ENCODE data around the gene DLG5. TPM values are rescaled to one million over a fixed set of nuclear protein-coding genes. Genes with fewer than 3 reads are reported as not detected.

Gene DLG5
- total RNA-seq, 1 donor from 2014 or later: 58.4 TPM

- DNase-seq (ENCODE audit: low read depth) (no peak), FAIRE-seq (no peak)
- Mint-ChIP-seq H3K27ac (ENCODE audit: unreplicated experiment) (peak overlapping the region; percentile 54), H3K4me1 (ENCODE audit: low read depth, unreplicated experiment) (peaks cover 6% of the 10 kb centered on the region), H3K27me3 (ENCODE audit: low read depth, unreplicated experiment) (no peaks in the 10 kb centered on the region), H3K36me3 (ENCODE audit: low read depth, unreplicated experiment) (peaks cover 5% of the 10 kb centered on the region), H3K9me3 (ENCODE audit: unreplicated experiment) (no peaks in the 10 kb centered on the region), H3K4me3 (ENCODE audit: unreplicated experiment) (no peak overlapping the region)
- Histone ChIP-seq H3K9me3 (ENCODE audit: insufficient read depth, low read depth, low read length) (no peaks in the 10 kb centered on the region), H2AFZ (ENCODE audit: low read depth, low read length) (no peak overlapping the region), H3K36me3 (ENCODE audit: insufficient read depth, low read length) (no peaks in the 10 kb centered on the region), H3K4me3 (ENCODE audit: insufficient read depth, low read depth, low read length) (no peak overlapping the region), H4K20me1 (ENCODE audit: insufficient read depth, low read length) (peaks cover 61% of the 10 kb centered on the region), H3K27me3 (ENCODE audit: insufficient read depth, low read length) (no peaks in the 10 kb centered on the region), H3K27ac (ENCODE audit: low read depth, low read length) (no peak overlapping the region), H3K9ac (ENCODE audit: low read length) (no peak overlapping the region), H3K79me2 (ENCODE audit: insufficient read depth, low read length) (peaks cover 27% of the 10 kb centered on the region), H3K4me1 (ENCODE audit: insufficient read depth, low read length) (no peaks in the 10 kb centered on the region), H3K4me2 (ENCODE audit: low read length) (no peak overlapping the region)
- TF ChIP-seq, protein P1, sequence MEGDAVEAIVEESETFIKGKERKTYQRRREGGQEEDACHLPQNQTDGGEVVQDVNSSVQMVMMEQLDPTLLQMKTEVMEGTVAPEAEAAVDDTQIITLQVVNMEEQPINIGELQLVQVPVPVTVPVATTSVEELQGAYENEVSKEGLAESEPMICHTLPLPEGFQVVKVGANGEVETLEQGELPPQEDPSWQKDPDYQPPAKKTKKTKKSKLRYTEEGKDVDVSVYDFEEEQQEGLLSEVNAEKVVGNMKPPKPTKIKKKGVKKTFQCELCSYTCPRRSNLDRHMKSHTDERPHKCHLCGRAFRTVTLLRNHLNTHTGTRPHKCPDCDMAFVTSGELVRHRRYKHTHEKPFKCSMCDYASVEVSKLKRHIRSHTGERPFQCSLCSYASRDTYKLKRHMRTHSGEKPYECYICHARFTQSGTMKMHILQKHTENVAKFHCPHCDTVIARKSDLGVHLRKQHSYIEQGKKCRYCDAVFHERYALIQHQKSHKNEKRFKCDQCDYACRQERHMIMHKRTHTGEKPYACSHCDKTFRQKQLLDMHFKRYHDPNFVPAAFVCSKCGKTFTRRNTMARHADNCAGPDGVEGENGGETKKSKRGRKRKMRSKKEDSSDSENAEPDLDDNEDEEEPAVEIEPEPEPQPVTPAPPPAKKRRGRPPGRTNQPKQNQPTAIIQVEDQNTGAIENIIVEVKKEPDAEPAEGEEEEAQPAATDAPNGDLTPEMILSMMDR (IDR thresholded peaks at IDR 0.05; ENCODE audit: insufficient read depth, low read depth, low read length): no peak
- TF ChIP-seq EZH2 (IDR thresholded peaks at IDR 0.05; ENCODE audit: insufficient read depth, low read length): no peak
Observed at GRCh38 chr10:77861366-77861765, 65.2 kb downstream of the DLG5 start.

GRCh38 chr10:77859865-77860282, 66.7 kb downstream of the DLG5 start:
- no peaks in the 10 kb centered on the region for H3K9me3 Mint-ChIP-seq (ENCODE audit: unreplicated experiment)
- H3K36me3 ChIP-seq (ENCODE audit: insufficient read depth, low read length): peaks cover 4% of the 10 kb centered on the region
- H3K9me3 ChIP-seq (ENCODE audit: insufficient read depth, low read depth, low read length): no peaks in the 10 kb centered on the region
- FAIRE-seq (no peak), DNase-seq (ENCODE audit: low read depth) (no peak)
- no peaks in the 10 kb centered on the region for H3K4me1 ChIP-seq (ENCODE audit: insufficient read depth, low read length)
- no peaks in the 10 kb centered on the region for H3K4me1 Mint-ChIP-seq (ENCODE audit: low read depth, unreplicated experiment)
- H3K36me3 Mint-ChIP-seq (ENCODE audit: low read depth, unreplicated experiment): peaks cover 7% of the 10 kb centered on the region
- H3K27me3 Mint-ChIP-seq (ENCODE audit: low read depth, unreplicated experiment): no peaks in the 10 kb centered on the region
- H3K27me3 ChIP-seq (ENCODE audit: insufficient read depth, low read length): no peaks in the 10 kb centered on the region
- no peak overlapping the region for H3K9ac ChIP-seq (ENCODE audit: low read length)
- no peak overlapping the region for H3K4me3 Mint-ChIP-seq (ENCODE audit: unreplicated experiment)
- no peak overlapping the region for H2AFZ ChIP-seq (ENCODE audit: low read depth, low read length)
- H3K27ac Mint-ChIP-seq (ENCODE audit: unreplicated experiment): no peak overlapping the region
- H3K27ac ChIP-seq (ENCODE audit: low read depth, low read length): no peak overlapping the region
- no peak overlapping the region for H3K4me3 ChIP-seq (ENCODE audit: insufficient read depth, low read depth, low read length)
- no peak overlapping the region for H3K4me2 ChIP-seq (ENCODE audit: low read length)
- peaks cover 27% of the 10 kb centered on the region for H3K79me2 ChIP-seq (ENCODE audit: insufficient read depth, low read length)
- H4K20me1 ChIP-seq (ENCODE audit: insufficient read depth, low read length): peaks cover 68% of the 10 kb centered on the region
- TF ChIP-seq, protein P1 (IDR thresholded peaks at IDR 0.05; ENCODE audit: insufficient read depth, low read depth, low read length): no peak
- no peak for TF ChIP-seq EZH2 (IDR thresholded peaks at IDR 0.05; ENCODE audit: insufficient read depth, low read length)

DNA sequence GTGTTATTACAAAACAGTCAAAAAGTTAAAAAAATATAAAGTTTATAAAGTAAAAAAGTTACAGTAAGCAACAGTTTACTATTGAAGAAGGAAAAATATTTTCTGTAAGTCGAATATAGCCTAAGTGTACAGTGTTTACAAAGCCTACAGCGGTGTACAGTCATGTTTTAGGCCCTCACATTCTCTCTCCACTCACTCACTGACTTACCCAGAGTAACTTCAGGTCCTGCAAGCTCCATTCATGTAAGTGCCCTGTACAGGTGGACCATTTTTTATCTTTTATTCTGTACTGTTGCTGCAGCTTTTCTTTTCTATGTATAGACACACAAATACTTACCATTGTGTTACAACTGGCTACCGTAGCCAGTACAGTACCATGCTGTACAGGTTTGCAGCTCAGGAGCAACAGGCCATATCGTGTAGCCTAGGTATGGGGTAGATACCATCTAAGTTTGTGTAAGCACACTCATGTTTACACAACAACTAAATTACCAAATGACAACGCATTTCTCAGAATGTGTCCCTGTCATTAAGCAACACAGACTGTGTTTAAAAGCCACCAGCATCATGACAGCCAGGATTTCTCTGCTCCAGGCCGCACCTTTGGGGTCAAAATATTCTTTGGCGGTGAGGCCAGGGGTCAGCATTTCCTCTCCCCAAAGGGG, 67.2 kb downstream of the DLG5 start:
- Histone ChIP-seq H3K79me2 (ENCODE audit: insufficient read depth, low read length) (peaks cover 27% of the 10 kb centered on the region), H3K36me3 (ENCODE audit: insufficient read depth, low read length) (peaks cover 4% of the 10 kb centered on the region), H4K20me1 (ENCODE audit: insufficient read depth, low read length) (peaks cover 64% of the 10 kb centered on the region), H3K4me3 (ENCODE audit: insufficient read depth, low read depth, low read length) (no peak overlapping the region), H3K9ac (ENCODE audit: low read length) (no peak overlapping the region), H3K27me3 (ENCODE audit: insufficient read depth, low read length) (no peaks in the 10 kb centered on the region), H3K27ac (ENCODE audit: low read depth, low read length) (no peak overlapping the region), H2AFZ (ENCODE audit: low read depth, low read length) (no peak overlapping the region), H3K4me2 (ENCODE audit: low read length) (no peak overlapping the region), H3K4me1 (ENCODE audit: insufficient read depth, low read length) (no peaks in the 10 kb centered on the region), H3K9me3 (ENCODE audit: insufficient read depth, low read depth, low read length) (no peaks in the 10 kb centered on the region)
- H3K27me3 Mint-ChIP-seq (ENCODE audit: low read depth, unreplicated experiment): no peaks in the 10 kb centered on the region
- H3K27ac Mint-ChIP-seq (ENCODE audit: unreplicated experiment): no peak overlapping the region
- TF ChIP-seq EZH2 (IDR thresholded peaks at IDR 0.05; ENCODE audit: insufficient read depth, low read length): no peak
- TF ChIP-seq, protein P1 (IDR thresholded peaks at IDR 0.05; ENCODE audit: insufficient read depth, low read depth, low read length): no peak
- H3K4me1 Mint-ChIP-seq (ENCODE audit: low read depth, unreplicated experiment): no peaks in the 10 kb centered on the region
- FAIRE-seq (no peak), DNase-seq (ENCODE audit: low read depth) (no peak)
- peak overlapping the region; percentile 23 for H3K4me3 Mint-ChIP-seq (ENCODE audit: unreplicated experiment)
- H3K36me3 Mint-ChIP-seq (ENCODE audit: low read depth, unreplicated experiment): peaks cover 7% of the 10 kb centered on the region
- H3K9me3 Mint-ChIP-seq (ENCODE audit: unreplicated experiment): no peaks in the 10 kb centered on the region

All from astrocyte (in vitro differentiated cells and primary cell).